Measurements from ENCODE around the gene MAL.
"Not testable (repeated sequence)": the region's sequence is repeated elsewhere in the genome, so short reads cannot be mapped to it uniquely, and the experiment has no call there.

MAL gene

DNA sequence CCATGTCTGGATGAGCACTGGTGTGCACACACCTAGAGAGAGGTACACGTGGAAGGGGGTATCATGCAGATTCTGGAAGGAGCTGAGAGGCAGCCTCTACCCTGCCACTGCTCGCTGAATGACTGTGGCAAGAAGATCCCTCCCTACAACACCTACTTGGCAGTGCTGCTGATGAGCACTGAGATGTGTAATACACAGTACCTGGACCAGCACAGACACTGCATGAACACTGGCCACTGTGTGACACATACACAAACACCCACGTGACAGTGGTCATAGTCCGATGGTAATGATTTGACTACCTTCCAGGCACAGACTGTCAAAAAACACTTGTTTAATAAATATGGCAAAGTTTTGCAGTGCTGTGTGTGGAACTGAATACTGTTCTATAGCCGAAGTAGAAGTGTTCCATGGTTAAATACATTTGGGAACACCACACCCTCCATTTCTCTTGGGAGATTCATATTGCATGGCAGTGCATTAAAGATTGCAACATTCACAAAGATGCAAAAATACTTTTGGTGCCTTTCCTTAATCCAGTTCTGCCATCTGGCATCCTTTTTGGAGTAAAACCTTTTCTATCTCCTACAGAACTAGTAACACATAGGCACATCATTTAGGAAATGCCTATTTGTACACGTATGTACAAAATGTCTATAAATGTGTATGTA is 66.5 kb downstream of the MAL start:
- no peak overlapping the region for H3K4me3 ChIP-seq
- no peaks in the 10 kb centered on the region for H3K27me3 ChIP-seq
- H3K27ac ChIP-seq, result no peak overlapping the region
- H3K4me2 ChIP-seq, result no peak overlapping the region
- no peak overlapping the region for H3K9ac ChIP-seq
- peaks cover 63 to 98% (median 84%) of the 10 kb centered on the region in 11 experiments for H3K36me3 ChIP-seq
- no peak for TF ChIP-seq Cebpa-rat (IDR thresholded peaks at IDR 0.05)
- peaks cover 0 to 2% (median 0%) of the 10 kb centered on the region in 11 experiments; a peak in 3 of 22 replicates for H3K9me3 ChIP-seq (replicated peaks in 1 of 11)
- no peaks in the 10 kb centered on the region for H3K4me1 ChIP-seq
- peaks cover 0 to 63% (median 20%) of the 10 kb centered on the region in 11 experiments; a peak in 16 of 22 replicates for H4K20me1 ChIP-seq

- H3K4me1 ChIP-seq, H3K4me2 ChIP-seq, H3K27me3 ChIP-seq, H3K27ac ChIP-seq, H3K9ac ChIP-seq, H3K4me3 ChIP-seq: not testable (repeated sequence)
- H3K36me3 ChIP-seq, result peaks cover 65 to 100% (median 83%) of the 10 kb centered on the region in 11 experiments
- peaks cover 16 to 34% (median 29%) of the 10 kb centered on the region in 11 experiments for H3K9me3 ChIP-seq (replicated peaks in 1 of 11)
- H4K20me1 ChIP-seq, result peaks cover 0 to 45% (median 7%) of the 10 kb centered on the region in 11 experiments; a peak in 10 of 22 replicates
Observed at GRCh38 chr2:95098273-95098672, 72.8 kb downstream of the MAL start.

DNA sequence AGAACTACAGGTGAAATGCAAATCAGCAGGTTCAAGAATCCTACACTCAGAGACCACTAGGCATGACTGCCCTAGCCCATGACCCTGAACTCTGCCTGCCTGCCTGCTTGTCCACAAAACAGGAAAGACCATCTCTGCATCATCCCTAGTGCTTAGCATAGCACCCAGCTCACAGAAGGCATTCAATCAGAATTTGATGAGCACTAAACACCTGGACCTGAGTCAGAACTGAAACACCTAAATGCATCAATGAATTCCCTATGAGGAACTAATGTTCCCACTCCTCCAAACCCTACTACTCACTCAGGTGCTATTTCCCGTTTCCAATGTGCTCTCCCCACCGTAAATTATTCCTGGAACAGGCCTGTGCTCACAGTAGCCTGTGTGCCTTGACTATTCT is 74.4 kb downstream of the MAL start:
- Histone ChIP-seq H3K4me2 (no peak overlapping the region), H3K4me3 (no peak overlapping the region), H3K27ac (no peak overlapping the region), H4K20me1 (peaks cover 0 to 29% (median 7%) of the 10 kb centered on the region in 11 experiments; a peak in 9 of 22 replicates), H3K4me1 (no peaks in the 10 kb centered on the region), H3K27me3 (no peaks in the 10 kb centered on the region), H3K9me3 (replicated peaks in 1 of 11) (peaks cover 16 to 34% (median 29%) of the 10 kb centered on the region in 11 experiments), H3K36me3 (peaks cover 75 to 100% (median 83%) of the 10 kb centered on the region in 11 experiments), H3K9ac (no peak overlapping the region)
- no peak for TF ChIP-seq Cebpa-rat (IDR thresholded peaks at IDR 0.05)
